Heart right ventricle (tissue), 16 donors: ENCODE results near the gene ADAM12. TPM values are rescaled to one million over a fixed set of nuclear protein-coding genes. Genes with fewer than 3 reads are reported as not detected.

Source experiments
- ATAC-seq, 8 donors: fragments of 200-7000 bp; cut with Tn5 transposase; one replicate each; pipeline ENCODE4 v1.9.1; 2020; ENCODE audit warnings: mild to moderate bottlenecking in 8 of 8, moderate library complexity in 8 of 8, moderate number of reproducible peaks in 1 of 8
- DNase-seq, 2 donors: peaks; one replicate each; pipeline ENCODE4 v3.0.0-alpha.2; 2020
- H3K27ac ChIP-seq, 10 donors: fragments of 200-600 bp; sonication (generic) in 2 of 10; one replicate each; pipeline versions ENCODE4 v1.5.0 to v1.8.0; 2020 to 2022; ENCODE audit warnings: mild to moderate bottlenecking in 3 of 10
- H3K27me3 ChIP-seq, 7 donors: fragments of 200-600 bp; one replicate each; pipeline ENCODE4 v1.8.0; 2021 to 2022; ENCODE audit warnings: mild to moderate bottlenecking in 2 of 7
- H3K36me3 ChIP-seq, 9 donors: fragments of 200-600 bp; sonication (generic) in 1 of 9; one replicate each; pipeline versions ENCODE4 v1.5.0 to v1.8.0; 2020 to 2022; ENCODE audit warnings: mild to moderate bottlenecking in 2 of 9
- H3K4me1 ChIP-seq, 9 donors: fragments of 200-600 bp; sonication (generic) in 1 of 9; one replicate each; pipeline versions ENCODE4 v1.5.0 to v1.8.0; 2020 to 2022; ENCODE audit warnings: mild to moderate bottlenecking in 4 of 9
- H3K4me3 ChIP-seq, 10 donors: fragments of 200-600 bp; sonication (generic) in 2 of 10; one replicate each; pipeline versions ENCODE4 v1.5.0 to v1.8.0; 2020 to 2022; ENCODE audit warnings: mild to moderate bottlenecking in 7 of 10, moderate library complexity in 2 of 10
- H3K9me3 ChIP-seq, 11 donors: fragments of 200-600 bp in 10 of 11; sonication (generic) in 2 of 11; one replicate each; pipeline versions ENCODE4 v1.5.0 to v1.8.0; 2013 to 2022; ENCODE audit warnings: mild to moderate bottlenecking in 2 of 11, control low read depth in 1 of 11, moderate library complexity in 1 of 11
- WGBS, 2 donors: extraction: QIAGEN DNeasy Blood & Tissue Kit; methylation state at CpG; one replicate each; pipeline ENCODE4 v1.1.7; 2013; ENCODE audit warnings: inconsistent platforms in 1 of 2; 5-methylcytosine and 5-hydroxymethylcytosine counted together
- intact Hi-C, 10 donors: fragments of 100-400 bp; cut with DNase I; formaldehyde crosslinking; loops; one replicate each; pipeline versions ENCODE4 v1.11.1 to v1.14.2; 2022
- polyA plus RNA-seq, 2 donors: library from polyadenylated mRNA; stranded (reverse); fragments of 200-250 nt; gene quantifications; one replicate each; pipeline ENCODE4 v1.2.3, GENCODE V29; 2013
- total RNA-seq, 10 donors: library from RNA; stranded (reverse); fragmentation: NEBNext Ultra II Directional in 3 of 10; extraction: Animal tissue kit (Norgen Biotek cat#: 25700) in 3 of 10; gene quantifications; one replicate each; pipeline versions ENCODE4 v1.2.1 to v1.2.4, GENCODE V29; 2021 to 2023
- TF ChIP-seq, protein P1 (sequence below), 9 donors: fragments of 200-600 bp; sonication (generic) in 2 of 9; IDR thresholded peaks; one replicate each; pipeline versions ENCODE4 v1.5.0 to v1.8.0; 2021 to 2022; ENCODE audit warnings: antibody characterized with exemption in 9 of 9, mild to moderate bottlenecking in 5 of 9, moderate library complexity in 1 of 9
- donor health status: Arrhythmogenic right ventricular cardiomyopathy.
- donor health status: ischemic (EF 13 %, LVEDD 7.1; RV severe dilation, severe dysfunction).
- donor health status: healthy with polysubstance abuse.
- donor health status: DM: no; HTN: yes; CAD: no.
- donor health status: DM: no; HTN: no; CAD: no.
- donor health status: ischemic (EF 25% LVEDD 6.9; RV normal size, moderate dysfunction).
- donor health status: ischemic (EF 25% LVEDD 5.7; RV mildly dilated, moderate dysfunction).
- donor health status: healthy.
- donor health status: DM: yes; HTN: yes; CAD: no.
- donor health status: Ischemic cardiomyopathy.
- donor health status: ischemic (EF 35%, LVEDD 5.7; RV mildly dilated, moderate dysfunction).
- donor health status: nonischemic (EF 11% LVEDD 7.7; RV severe dilation, severe dysfunction).
- donor health status: DM: yes; HTN: yes; CAD: no.
- donor health status: PGD.
- donor health status: ischemic (EF 29% LVEDD 5.4; RV normal size, mild dysfunction).
- donor health status: nonischemic (EF 23%, LVEDD 6.1; RV moderate dilation, normal function).

Gene ADAM12
- total and polyA plus RNA-seq, 12 donors: 0.07 to 6.9 (median 0.47) TPM

DNA sequence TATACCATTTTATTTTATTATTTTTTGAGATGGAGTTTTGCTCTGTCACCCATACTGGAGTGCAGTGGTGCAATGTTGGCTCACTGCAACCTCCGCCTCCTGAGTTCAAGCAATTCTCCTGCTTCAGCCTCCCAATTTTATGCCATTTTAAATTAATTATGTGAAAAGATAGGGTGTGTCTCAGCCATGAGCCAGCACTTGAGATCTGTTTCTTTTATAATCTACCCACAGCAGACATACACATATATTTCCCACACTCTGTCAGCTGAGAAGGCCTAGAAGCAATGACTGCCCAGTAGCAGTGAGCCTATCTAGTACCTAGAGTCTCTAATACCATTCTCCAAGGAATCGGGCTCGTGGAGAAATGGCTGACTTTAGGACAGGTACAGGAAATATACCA lies 70.5 kb downstream of the ADAM12 start:
- DNase-seq (no peak), ATAC-seq (no peak)
- TF ChIP-seq, protein P1, sequence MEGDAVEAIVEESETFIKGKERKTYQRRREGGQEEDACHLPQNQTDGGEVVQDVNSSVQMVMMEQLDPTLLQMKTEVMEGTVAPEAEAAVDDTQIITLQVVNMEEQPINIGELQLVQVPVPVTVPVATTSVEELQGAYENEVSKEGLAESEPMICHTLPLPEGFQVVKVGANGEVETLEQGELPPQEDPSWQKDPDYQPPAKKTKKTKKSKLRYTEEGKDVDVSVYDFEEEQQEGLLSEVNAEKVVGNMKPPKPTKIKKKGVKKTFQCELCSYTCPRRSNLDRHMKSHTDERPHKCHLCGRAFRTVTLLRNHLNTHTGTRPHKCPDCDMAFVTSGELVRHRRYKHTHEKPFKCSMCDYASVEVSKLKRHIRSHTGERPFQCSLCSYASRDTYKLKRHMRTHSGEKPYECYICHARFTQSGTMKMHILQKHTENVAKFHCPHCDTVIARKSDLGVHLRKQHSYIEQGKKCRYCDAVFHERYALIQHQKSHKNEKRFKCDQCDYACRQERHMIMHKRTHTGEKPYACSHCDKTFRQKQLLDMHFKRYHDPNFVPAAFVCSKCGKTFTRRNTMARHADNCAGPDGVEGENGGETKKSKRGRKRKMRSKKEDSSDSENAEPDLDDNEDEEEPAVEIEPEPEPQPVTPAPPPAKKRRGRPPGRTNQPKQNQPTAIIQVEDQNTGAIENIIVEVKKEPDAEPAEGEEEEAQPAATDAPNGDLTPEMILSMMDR (IDR thresholded peaks at IDR 0.05): no peak
- Histone ChIP-seq H3K27me3 (peaks cover 0 to 4% (median 0%) of the 10 kb centered on the region in 7 donors), H3K9me3 (no peaks in the 10 kb centered on the region), H3K4me1 (no peaks in the 10 kb centered on the region), H3K27ac (no peak overlapping the region), H3K4me3 (no peak overlapping the region), H3K36me3 (no peaks in the 10 kb centered on the region)
- 73 to 79% methylated on average over 3 of the region's 3 CpGs for WGBS, 2 donors
- intact Hi-C loops: no loop called here

DNA sequence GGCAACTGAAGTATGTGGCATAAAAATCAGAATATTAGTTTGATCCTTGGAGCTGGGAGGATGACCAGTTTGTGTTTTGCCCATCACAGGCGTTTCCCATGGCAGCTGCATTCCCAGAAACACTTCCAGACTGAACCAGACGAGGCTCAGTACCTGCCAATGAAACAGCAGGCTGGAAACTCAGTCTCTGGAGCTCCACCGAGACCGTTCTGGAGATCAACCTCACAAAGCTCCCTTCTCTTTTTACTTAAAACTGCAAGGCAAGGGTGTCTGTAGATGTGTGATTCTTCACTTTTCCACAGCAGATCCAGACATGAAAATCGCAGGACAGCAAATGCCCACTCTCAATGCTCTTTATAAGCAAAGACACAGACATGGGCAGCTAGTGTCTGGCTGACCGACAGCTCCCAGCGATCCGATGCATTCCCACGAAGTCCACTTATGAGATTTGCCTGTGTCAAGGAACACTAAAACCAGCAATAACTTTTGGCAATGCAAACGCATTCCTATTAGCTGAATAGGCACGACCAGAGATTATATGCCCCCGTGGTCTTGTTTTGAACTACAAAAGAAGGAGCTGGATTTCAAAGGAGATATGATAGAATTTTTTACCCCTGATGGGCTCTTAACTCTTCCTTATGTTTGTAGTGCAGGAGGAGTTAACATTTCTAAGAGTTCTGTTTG lies 72.6 kb downstream of the ADAM12 start:
- no peaks in the 10 kb centered on the region for H3K4me1 ChIP-seq
- DNase-seq: no peak
- H3K4me3 ChIP-seq: no peak overlapping the region
- TF ChIP-seq, protein P1 (IDR thresholded peaks at IDR 0.05): no peak
- no peak overlapping the region for H3K27ac ChIP-seq
- H3K9me3 ChIP-seq: no peaks in the 10 kb centered on the region
- H3K27me3 ChIP-seq: peaks cover 0 to 15% (median 5%) of the 10 kb centered on the region in 7 donors
- intact Hi-C loops: no loop called here
- 63 to 68% methylated on average over 12 of the region's 12 CpGs for WGBS, 2 donors
- ATAC-seq: no peak
- H3K36me3 ChIP-seq: no peaks in the 10 kb centered on the region

DNA sequence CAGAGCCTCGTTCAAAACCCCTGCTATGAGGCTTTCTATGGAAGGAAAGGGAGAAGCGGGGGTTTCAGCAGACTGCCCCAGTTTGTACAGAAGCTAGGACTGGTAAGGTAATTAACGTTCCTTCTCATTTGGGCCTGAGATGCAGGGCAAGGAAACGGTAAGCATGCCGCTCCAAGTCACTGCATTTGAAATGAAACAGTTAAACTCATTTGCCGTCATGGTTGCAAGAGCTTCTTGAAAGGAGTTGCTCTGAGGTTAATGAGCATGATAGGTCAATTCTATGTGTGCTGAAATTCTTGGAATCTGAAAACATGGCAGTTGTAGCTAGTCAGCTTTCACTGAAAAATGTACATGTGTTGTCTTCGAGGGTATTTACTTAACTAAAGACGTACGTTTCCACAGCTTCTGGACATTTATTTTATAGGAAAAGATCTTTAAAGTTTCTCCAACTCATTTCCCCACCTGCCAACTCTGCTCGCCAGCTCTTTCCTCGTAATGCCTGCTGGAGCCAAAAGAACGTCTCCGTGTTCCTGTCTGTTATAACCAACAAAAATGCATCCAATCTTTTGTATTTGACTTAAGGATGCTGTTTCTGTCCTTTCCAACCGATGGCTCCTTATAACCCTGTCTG lies 73.3 kb downstream of the ADAM12 start:
- ATAC-seq (no peak), DNase-seq (no peak)
- TF ChIP-seq, protein P1 (IDR thresholded peaks at IDR 0.05): no peak
- intact Hi-C loops: no loop called here
- 85 to 86% methylated on average over 14 of the region's 14 CpGs for WGBS, 2 donors
- no peaks in the 10 kb centered on the region for H3K9me3 ChIP-seq
- H3K27me3 ChIP-seq: peaks cover 0 to 16% (median 6%) of the 10 kb centered on the region in 7 donors
- no peaks in the 10 kb centered on the region for H3K36me3 ChIP-seq
- no peak overlapping the region for H3K4me3 ChIP-seq
- H3K4me1 ChIP-seq: no peaks in the 10 kb centered on the region
- no peak overlapping the region for H3K27ac ChIP-seq

DNA sequence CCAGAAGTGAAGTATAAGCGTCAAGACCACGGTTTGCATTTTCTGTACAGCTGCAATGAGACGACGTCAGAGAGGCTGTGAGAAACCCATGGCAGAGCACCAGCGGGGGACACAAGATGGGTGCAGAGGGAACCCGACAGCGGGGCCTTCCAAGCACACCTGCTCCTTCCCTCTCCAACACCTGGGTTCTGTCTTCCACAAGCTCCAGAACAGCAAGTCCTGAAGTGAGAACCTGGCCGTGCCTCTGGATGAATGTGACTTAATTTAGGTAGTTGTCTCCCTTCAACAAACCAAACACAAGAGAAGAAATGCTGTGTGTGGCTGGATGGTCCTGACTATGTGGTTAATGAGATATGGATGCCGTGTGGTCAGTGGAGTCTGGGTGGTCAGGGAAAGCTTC lies 76.1 kb downstream of the ADAM12 start:
- intact Hi-C loops: no loop called here
- ATAC-seq (no peak), DNase-seq (no peak)
- no peaks in the 10 kb centered on the region for H3K4me1 ChIP-seq
- H3K36me3 ChIP-seq: no peaks in the 10 kb centered on the region
- no peak overlapping the region for H3K27ac ChIP-seq
- no peaks in the 10 kb centered on the region for H3K9me3 ChIP-seq
- no peak overlapping the region for H3K4me3 ChIP-seq
- TF ChIP-seq, protein P1 (IDR thresholded peaks at IDR 0.05): no peak
- peaks cover 0 to 16% (median 14%) of the 10 kb centered on the region in 7 donors for H3K27me3 ChIP-seq
- 91 to 92% methylated on average over 9 of the region's 9 CpGs for WGBS, 2 donors
